ENCODE measurements around the gene GNAS-AS1.

GNAS-AS1 gene

GRCh38 chr20:58863044-58863790 lies 12.5 kb upstream of the GNAS-AS1 start:
- no peak for FAIRE-seq
- TF ChIP-seq POLR2A (IDR thresholded peaks at IDR 0.05; ENCODE audit: low read depth, low read length) = no peak
- no peak for DNase-seq (ENCODE audit: insufficient read length, low spot score)

GRCh38 chr20:58855506-58856389 lies 5.0 kb upstream of the GNAS-AS1 start:
- no peak for FAIRE-seq
- DNase-seq (ENCODE audit: insufficient read length, low spot score) = no peak
- TF ChIP-seq POLR2A (IDR thresholded peaks at IDR 0.05; ENCODE audit: low read depth, low read length) = no peak

- FAIRE-seq = no peak
- no peak for DNase-seq (ENCODE audit: insufficient read length, low spot score)
- no peak for TF ChIP-seq POLR2A (IDR thresholded peaks at IDR 0.05; ENCODE audit: low read depth, low read length)
These were observed 4.2 kb upstream of the GNAS-AS1 start for GRCh38 chr20:58854638-58855471.

DNA sequence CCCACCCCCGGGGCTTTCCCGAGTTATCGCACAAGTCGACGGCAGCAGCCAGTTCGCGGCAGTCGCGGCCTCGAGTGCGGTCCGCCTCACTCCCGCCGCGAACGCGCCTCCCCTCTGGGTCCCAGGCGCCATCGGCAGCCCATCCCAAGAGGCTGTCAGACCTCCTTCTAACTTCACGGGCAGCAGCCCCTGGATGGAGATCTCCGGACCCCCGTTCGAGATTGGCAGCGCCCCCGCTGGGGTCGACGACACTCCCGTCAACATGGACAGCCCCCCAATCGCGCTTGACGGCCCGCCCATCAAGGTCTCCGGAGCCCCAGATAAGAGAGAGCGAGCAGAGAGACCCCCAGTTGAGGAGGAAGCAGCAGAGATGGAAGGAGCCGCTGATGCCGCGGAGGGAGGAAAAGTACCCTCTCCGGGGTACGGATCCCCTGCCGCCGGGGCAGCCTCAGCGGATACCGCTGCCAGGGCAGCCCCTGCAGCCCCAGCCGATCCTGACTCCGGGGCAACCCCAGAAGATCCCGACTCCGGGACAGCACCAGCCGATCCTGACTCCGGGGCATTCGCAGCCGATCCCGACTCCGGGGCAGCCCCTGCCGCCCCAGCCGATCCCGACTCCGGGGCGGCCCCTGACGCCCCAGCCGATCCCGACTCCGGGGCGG lies 3.4 kb upstream of the GNAS-AS1 start:
- TF ChIP-seq POLR2A (IDR thresholded peaks at IDR 0.05; ENCODE audit: low read depth, low read length) = no peak
- FAIRE-seq (no peak), DNase-seq (ENCODE audit: insufficient read length, low spot score) (no peak)

DNA sequence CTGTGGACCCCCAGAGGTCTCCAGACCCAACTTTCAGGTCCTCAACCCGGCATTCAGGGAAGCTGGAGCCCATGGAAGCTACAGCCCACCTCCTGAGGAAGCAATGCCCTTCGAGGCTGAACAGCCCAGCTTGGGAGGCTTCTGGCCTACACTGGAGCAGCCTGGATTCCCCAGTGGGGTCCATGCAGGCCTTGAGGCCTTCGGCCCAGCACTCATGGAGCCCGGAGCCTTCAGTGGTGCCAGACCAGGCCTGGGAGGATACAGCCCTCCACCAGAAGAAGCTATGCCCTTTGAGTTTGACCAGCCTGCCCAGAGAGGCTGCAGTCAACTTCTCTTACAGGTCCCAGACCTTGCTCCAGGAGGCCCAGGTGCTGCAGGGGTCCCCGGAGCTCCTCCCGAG lies 2.8 kb upstream of the GNAS-AS1 start:
- TF ChIP-seq POLR2A (IDR thresholded peaks at IDR 0.05; ENCODE audit: low read depth, low read length) = no peak
- FAIRE-seq (no peak), DNase-seq (ENCODE audit: insufficient read length, low spot score) (no peak)

GRCh38 chr20:58852543-58853271 lies 2.0 kb upstream of the GNAS-AS1 start, which contains the start of gene GNAS:
GNAS (plus strand) TSS chr20:58852716.
- no peak for FAIRE-seq
- no peak for TF ChIP-seq POLR2A (IDR thresholded peaks at IDR 0.05; ENCODE audit: low read depth, low read length)
- DNase-seq (ENCODE audit: insufficient read length, low spot score) = no peak

GRCh38 chr20:58851969-58852458 lies 1.3 kb upstream of the GNAS-AS1 start:
- no peak for TF ChIP-seq POLR2A (IDR thresholded peaks at IDR 0.05; ENCODE audit: low read depth, low read length)
- DNase-seq (ENCODE audit: insufficient read length, low spot score) = no peak

GRCh38 chr20:58851221-58851968 lies 693 bp upstream of the GNAS-AS1 start:
- TF ChIP-seq POLR2A (IDR thresholded peaks at IDR 0.05; ENCODE audit: low read depth, low read length) = no peak
- DNase-seq (ENCODE audit: insufficient read length, low spot score) (no peak), FAIRE-seq (no peak)

More at GRCh38 chr20:58851969-58852458, 1.3 kb upstream of the GNAS-AS1 start:
- no peak for FAIRE-seq

- no peak for DNase-seq (ENCODE audit: insufficient read length, low spot score)
- TF ChIP-seq POLR2A (IDR thresholded peaks at IDR 0.05; ENCODE audit: low read depth, low read length) = no peak
- FAIRE-seq = no peak
These were observed 3.2 kb downstream of the GNAS-AS1 start for GRCh38 chr20:58847463-58847862.

- TF ChIP-seq POLR2A (IDR thresholded peaks at IDR 0.05; ENCODE audit: low read depth, low read length) = no peak
- DNase-seq (ENCODE audit: insufficient read length, low spot score) (no peak), FAIRE-seq (no peak)
These were observed 5.0 kb downstream of the GNAS-AS1 start for GRCh38 chr20:58845706-58846105.

GRCh38 chr20:58843128-58843556 lies 7.6 kb downstream of the GNAS-AS1 start:
- TF ChIP-seq POLR2A (IDR thresholded peaks at IDR 0.05; ENCODE audit: low read depth, low read length) = no peak
- no peak for DNase-seq (ENCODE audit: insufficient read length, low spot score)
- no peak for FAIRE-seq

DNA sequence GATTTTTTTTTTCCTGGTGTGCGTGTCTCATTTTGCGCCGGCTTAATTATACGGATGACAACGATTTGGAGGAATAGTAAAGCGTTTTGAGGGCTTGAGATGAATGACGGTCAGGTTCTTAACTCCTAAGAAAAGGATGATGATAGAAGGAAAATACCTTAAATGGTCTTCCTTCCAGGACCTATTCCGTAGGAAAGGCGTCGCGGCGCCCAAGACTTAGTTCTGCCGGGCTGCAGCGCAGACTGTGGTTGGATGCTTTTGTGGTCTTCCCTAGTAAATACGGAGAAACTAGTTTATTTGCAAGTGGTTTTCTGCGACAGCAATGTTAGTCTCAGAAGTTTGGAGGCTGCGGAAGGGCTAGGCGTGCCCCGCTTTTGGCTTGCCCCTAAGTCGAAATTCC lies 8.4 kb downstream of the GNAS-AS1 start:
- FAIRE-seq (no peak), DNase-seq (ENCODE audit: insufficient read length, low spot score) (no peak)
- TF ChIP-seq POLR2A (IDR thresholded peaks at IDR 0.05; ENCODE audit: low read depth, low read length) = no peak
